Measurements from ENCODE around the gene PCDHB9. TPM values are rescaled to one million over a fixed set of nuclear protein-coding genes. Genes with fewer than 3 reads are reported as not detected.
"Not testable (repeated sequence)": the region's sequence is repeated elsewhere in the genome, so short reads cannot be mapped to it uniquely, and the experiment has no call there.

The PCDHB9 gene
- total RNA-seq, 5 donors from 2014 or later (not counting 1 experiment from before 2014, with no cell fraction given) = 0.09 to 0.26 (median 0.23) TPM; not detected in 2

DNA sequence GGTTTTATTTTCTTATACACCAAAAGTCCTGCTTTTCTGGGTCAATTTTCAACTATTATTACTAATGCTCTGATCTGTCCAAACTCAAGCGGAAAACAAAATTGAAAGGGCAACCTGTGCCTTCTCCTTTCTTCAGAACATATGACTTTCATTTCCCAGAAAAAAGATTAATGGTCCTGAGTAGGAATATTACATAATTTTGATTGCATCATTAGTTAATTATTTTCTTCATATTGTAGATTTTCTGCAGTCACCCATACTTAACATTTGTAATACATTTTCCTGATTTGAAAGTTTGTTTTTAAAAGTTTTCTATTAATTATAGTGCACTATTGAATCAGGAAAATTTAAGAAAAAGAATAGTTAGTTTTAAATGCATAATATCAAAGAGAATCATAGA, 11.0 kb upstream of the PCDHB9 start:
- H3K27ac ChIP-seq (ENCODE audit: low read length) = no peak overlapping the region
- no peak overlapping the region for H3K4me3 Mint-ChIP-seq
- CTCF ChIA-PET = no interaction called here
- WGBS (ENCODE audit: insufficient coverage) = no CpG with 5 or more reads among the region's 1 CpG
- H3K27me3 ChIP-seq (replicated peaks in 1 of 2; ENCODE audit: control insufficient read depth in 2 of 2, extremely low read depth in 1 of 2, insufficient read depth in 2 of 2, low read length in 1 of 2) = peaks cover 0 to 27% of the 10 kb centered on the region in 2 experiments
- ATAC-seq (replicated peaks in 1 of 4) (no peak), DNase-seq (no peak)
- H3K4me1 ChIP-seq (ENCODE audit: control insufficient read depth in 1 of 2, extremely low read depth in 1 of 2, insufficient read depth in 2 of 2, low read length in 2 of 2) = no peaks in the 10 kb centered on the region
- H3K9me3 ChIP-seq = no peaks in the 10 kb centered on the region
- peaks cover 2 to 7% (median 5%) of the 10 kb centered on the region in 3 donors for H3K4me1 Mint-ChIP-seq
- no peak overlapping the region for H3K27ac Mint-ChIP-seq
- H3K27me3 Mint-ChIP-seq = peaks cover 26 to 32% of the 10 kb centered on the region in 2 donors
- POLR2A ChIA-PET = no interaction called here
- H3K36me3 ChIP-seq (ENCODE audit: control insufficient read depth in 2 of 2, extremely low read depth in 1 of 2, insufficient read depth in 1 of 2, low read length in 1 of 2) = no peaks in the 10 kb centered on the region
- no peak overlapping the region for H3K4me3 ChIP-seq (ENCODE audit: control insufficient read depth in 1 of 2, extremely low read depth in 1 of 2, low read length in 1 of 2)
- H3K36me3 Mint-ChIP-seq = no peaks in the 10 kb centered on the region
- peaks cover 0 to 13% (median 8%) of the 10 kb centered on the region in 3 donors for H3K9me3 Mint-ChIP-seq

DNA sequence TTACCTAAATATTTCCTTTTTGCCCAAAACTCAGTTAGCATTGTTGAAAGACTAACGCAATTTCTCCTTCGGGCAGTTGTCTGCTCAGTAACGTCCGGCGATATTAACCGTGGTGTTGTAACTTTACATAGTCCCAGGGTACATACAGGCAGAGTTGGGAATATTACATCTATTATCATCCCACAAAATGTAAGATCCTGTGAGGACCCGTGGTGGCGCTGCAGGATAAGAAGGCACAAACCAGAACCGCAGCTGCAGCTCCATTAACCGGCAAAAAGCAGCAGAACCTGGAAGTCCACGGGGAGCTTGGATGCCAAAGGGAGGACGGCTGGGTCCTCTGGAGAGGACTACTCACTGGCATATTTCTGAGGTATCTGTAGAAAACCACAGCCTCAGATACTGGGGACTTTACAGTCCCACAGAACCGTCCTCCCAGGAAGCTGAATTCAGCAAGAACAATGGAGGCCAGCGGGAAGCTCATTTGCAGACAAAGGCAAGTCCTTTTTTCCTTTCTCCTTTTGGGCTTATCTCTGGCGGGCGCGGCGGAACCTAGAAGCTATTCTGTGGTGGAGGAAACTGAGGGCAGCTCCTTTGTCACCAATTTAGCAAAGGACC, 9.3 kb upstream of the PCDHB9 start, which contains the start of gene PCDHB8:
Gene PCDHB8 (plus strand): TSS at position 214 of the 615 bp plus-strand sequence. CDS start 245 bp downstream, at position 459.
- H3K4me3 Mint-ChIP-seq; H3K4me1 ChIP-seq (ENCODE audit: control insufficient read depth in 1 of 2, extremely low read depth in 1 of 2, insufficient read depth in 2 of 2, low read length in 2 of 2); CTCF ChIA-PET; H3K4me1 Mint-ChIP-seq; H3K36me3 Mint-ChIP-seq; POLR2A ChIA-PET; H3K36me3 ChIP-seq (ENCODE audit: control insufficient read depth in 2 of 2, extremely low read depth in 1 of 2, insufficient read depth in 1 of 2, low read length in 1 of 2); ATAC-seq (replicated peaks in 1 of 4); H3K27ac Mint-ChIP-seq; DNase-seq; H3K27ac ChIP-seq (ENCODE audit: low read length); H3K4me3 ChIP-seq (ENCODE audit: control insufficient read depth in 1 of 2, extremely low read depth in 1 of 2, low read length in 1 of 2); H3K9me3 ChIP-seq: not testable (repeated sequence)
- no CpG with 5 or more reads among the region's 18 CpGs for WGBS (ENCODE audit: insufficient coverage)
- peaks cover 0 to 33% of the 10 kb centered on the region in 2 experiments for H3K27me3 ChIP-seq (replicated peaks in 1 of 2; ENCODE audit: control insufficient read depth in 2 of 2, extremely low read depth in 1 of 2, insufficient read depth in 2 of 2, low read length in 1 of 2)
- Mint-ChIP-seq H3K27me3 (peaks cover 28 to 34% of the 10 kb centered on the region in 2 donors), H3K9me3 (peaks cover 7 to 13% (median 10%) of the 10 kb centered on the region in 3 donors)

DNA sequence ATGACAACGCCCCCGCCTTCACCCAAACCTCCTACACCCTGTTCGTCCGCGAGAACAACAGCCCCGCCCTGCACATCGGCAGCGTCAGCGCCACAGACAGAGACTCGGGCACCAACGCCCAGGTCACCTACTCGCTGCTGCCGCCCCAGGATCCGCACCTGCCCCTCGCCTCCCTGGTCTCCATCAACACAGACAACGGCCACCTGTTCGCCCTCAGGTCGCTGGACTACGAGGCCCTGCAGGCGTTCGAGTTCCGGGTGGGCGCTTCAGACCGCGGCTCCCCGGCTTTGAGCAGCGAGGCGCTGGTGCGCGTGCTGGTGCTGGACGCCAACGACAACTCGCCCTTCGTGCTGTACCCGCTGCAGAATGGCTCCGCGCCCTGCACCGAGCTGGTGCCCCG, 7.6 kb upstream of the PCDHB9 start:
- POLR2A ChIA-PET; ATAC-seq (replicated peaks in 1 of 4): not testable (repeated sequence)

DNA sequence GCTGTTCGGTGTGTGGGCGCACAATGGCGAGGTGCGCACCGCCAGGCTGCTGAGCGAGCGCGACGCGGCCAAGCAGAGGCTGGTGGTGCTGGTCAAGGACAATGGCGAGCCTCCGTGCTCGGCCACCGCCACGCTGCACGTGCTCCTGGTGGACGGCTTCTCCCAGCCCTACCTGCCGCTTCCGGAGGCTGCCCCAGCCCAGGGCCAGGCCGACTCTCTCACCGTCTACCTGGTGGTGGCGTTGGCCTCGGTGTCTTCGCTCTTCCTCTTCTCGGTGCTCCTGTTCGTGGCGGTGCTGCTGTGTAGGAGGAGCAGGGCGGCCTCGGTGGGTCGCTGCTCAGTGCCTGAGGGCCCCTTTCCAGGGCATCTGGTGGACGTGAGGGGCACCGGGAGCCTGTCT, 7.1 kb upstream of the PCDHB9 start:
- H3K36me3 Mint-ChIP-seq; H3K27ac ChIP-seq (ENCODE audit: low read length); H3K4me3 ChIP-seq (ENCODE audit: control insufficient read depth in 1 of 2, extremely low read depth in 1 of 2, low read length in 1 of 2); H3K36me3 ChIP-seq (ENCODE audit: control insufficient read depth in 2 of 2, extremely low read depth in 1 of 2, insufficient read depth in 1 of 2, low read length in 1 of 2); CTCF ChIA-PET; H3K4me1 Mint-ChIP-seq; H3K9me3 ChIP-seq; DNase-seq; H3K4me3 Mint-ChIP-seq; POLR2A ChIA-PET; ATAC-seq (replicated peaks in 1 of 4); H3K4me1 ChIP-seq (ENCODE audit: control insufficient read depth in 1 of 2, extremely low read depth in 1 of 2, insufficient read depth in 2 of 2, low read length in 2 of 2): not testable (repeated sequence)
- Mint-ChIP-seq H3K27ac (peak overlapping the region in 1 of 2 donors; percentile 52), H3K9me3 (peaks cover 5 to 12% (median 8%) of the 10 kb centered on the region in 3 donors), H3K27me3 (peaks cover 27 to 35% of the 10 kb centered on the region in 2 donors)
- 44% methylated on average over 15 of the region's 32 CpGs for WGBS (ENCODE audit: insufficient coverage)
- peaks cover 2 to 24% of the 10 kb centered on the region in 2 experiments for H3K27me3 ChIP-seq (replicated peaks in 1 of 2; ENCODE audit: control insufficient read depth in 2 of 2, extremely low read depth in 1 of 2, insufficient read depth in 2 of 2, low read length in 1 of 2)

More for the DNA sequence above, 7.6 kb upstream of the PCDHB9 start:
- DNase-seq; CTCF ChIA-PET; H3K36me3 Mint-ChIP-seq; H3K4me1 ChIP-seq (ENCODE audit: control insufficient read depth in 1 of 2, extremely low read depth in 1 of 2, insufficient read depth in 2 of 2, low read length in 2 of 2); H3K36me3 ChIP-seq (ENCODE audit: control insufficient read depth in 2 of 2, extremely low read depth in 1 of 2, insufficient read depth in 1 of 2, low read length in 1 of 2); H3K27ac Mint-ChIP-seq; H3K4me3 ChIP-seq (ENCODE audit: control insufficient read depth in 1 of 2, extremely low read depth in 1 of 2, low read length in 1 of 2); H3K9me3 ChIP-seq; H3K27ac ChIP-seq (ENCODE audit: low read length); H3K4me1 Mint-ChIP-seq; H3K4me3 Mint-ChIP-seq: not testable (repeated sequence)
- 53% methylated on average over 9 of the region's 39 CpGs for WGBS (ENCODE audit: insufficient coverage)
- peaks cover 2 to 24% of the 10 kb centered on the region in 2 experiments for H3K27me3 ChIP-seq (replicated peaks in 1 of 2; ENCODE audit: control insufficient read depth in 2 of 2, extremely low read depth in 1 of 2, insufficient read depth in 2 of 2, low read length in 1 of 2)
- peaks cover 7 to 12% (median 7%) of the 10 kb centered on the region in 3 donors for H3K9me3 Mint-ChIP-seq
- peaks cover 22 to 32% of the 10 kb centered on the region in 2 donors for H3K27me3 Mint-ChIP-seq

GRCh38 chr5:141180313-141180712, 6.6 kb upstream of the PCDHB9 start:
- Mint-ChIP-seq H3K27me3 (peaks cover 31 to 37% of the 10 kb centered on the region in 2 donors), H3K9me3 (peaks cover 2 to 12% (median 12%) of the 10 kb centered on the region in 3 donors), H3K4me3 (no peak overlapping the region), H3K4me1 (peaks cover 0 to 2% (median 0%) of the 10 kb centered on the region in 3 donors), H3K27ac (peak overlapping the region in 1 of 2 donors; percentile 52), H3K36me3 (peaks cover 4% of the 10 kb centered on the region)
- peaks cover 2 to 23% of the 10 kb centered on the region in 2 experiments for H3K27me3 ChIP-seq (replicated peaks in 1 of 2; ENCODE audit: control insufficient read depth in 2 of 2, extremely low read depth in 1 of 2, insufficient read depth in 2 of 2, low read length in 1 of 2)
- WGBS (ENCODE audit: insufficient coverage) = 71% methylated on average over 1 of the region's 1 CpG
- no peak overlapping the region for H3K27ac ChIP-seq (ENCODE audit: low read length)
- H3K4me1 ChIP-seq (ENCODE audit: control insufficient read depth in 1 of 2, extremely low read depth in 1 of 2, insufficient read depth in 2 of 2, low read length in 2 of 2) = no peaks in the 10 kb centered on the region
- no peaks in the 10 kb centered on the region for H3K9me3 ChIP-seq
- DNase-seq = no peak
- no peak for ATAC-seq (replicated peaks in 1 of 4)
- POLR2A ChIA-PET = no interaction called here
- no peak overlapping the region for H3K4me3 ChIP-seq (ENCODE audit: control insufficient read depth in 1 of 2, extremely low read depth in 1 of 2, low read length in 1 of 2)
- no peaks in the 10 kb centered on the region for H3K36me3 ChIP-seq (ENCODE audit: control insufficient read depth in 2 of 2, extremely low read depth in 1 of 2, insufficient read depth in 1 of 2, low read length in 1 of 2)
- CTCF ChIA-PET = no interaction called here

- Histone ChIP-seq H3K9me3 (no peaks in the 10 kb centered on the region), H3K27me3 (replicated peaks in 1 of 2; ENCODE audit: control insufficient read depth in 2 of 2, extremely low read depth in 1 of 2, insufficient read depth in 2 of 2, low read length in 1 of 2) (peaks cover 5 to 23% of the 10 kb centered on the region in 2 experiments), H3K4me3 (ENCODE audit: control insufficient read depth in 1 of 2, extremely low read depth in 1 of 2, low read length in 1 of 2) (no peak within 1 kb of the TSS), H3K4me1 (ENCODE audit: control insufficient read depth in 1 of 2, extremely low read depth in 1 of 2, insufficient read depth in 2 of 2, low read length in 2 of 2) (no peaks in the 10 kb centered on the region), H3K27ac (ENCODE audit: low read length) (no peak within 1 kb of the TSS), H3K36me3 (ENCODE audit: control insufficient read depth in 2 of 2, extremely low read depth in 1 of 2, insufficient read depth in 1 of 2, low read length in 1 of 2) (no peaks in the 10 kb centered on the region)
- Mint-ChIP-seq H3K36me3 (peaks cover 4% of the 10 kb centered on the region), H3K4me1 (peaks cover 4 to 11% (median 7%) of the 10 kb centered on the region in 3 donors), H3K27ac (peak within 1 kb of the TSS in 1 of 2 donors; percentile 4), H3K27me3 (peaks cover 45 to 50% of the 10 kb centered on the region in 2 donors), H3K9me3 (peaks cover 6 to 15% (median 12%) of the 10 kb centered on the region in 3 donors), H3K4me3 (no peak within 1 kb of the TSS)
- DNase-seq (peak in 1 of 35 experiments; percentile 7), ATAC-seq (replicated peaks in 1 of 4) (no peak)
- POLR2A ChIA-PET = no interaction called here
- WGBS (ENCODE audit: insufficient coverage) = 14% methylated on average over 10 of the region's 13 CpGs
- CTCF ChIA-PET = interaction anchor here in 1 of 2 donors (0.8 kb wide), 1 partner anchor 382 kb away, joined by 3 read pairs; no protein-coding TSS in a partner anchor
These were observed 4.7 kb upstream of the PCDHB9 start, which contains the start of gene PCDHB16 for GRCh38 chr5:141182248-141182647. Gene PCDHB16, plus strand, starts transcription at chr5:141182387. Its CDS starts 173 bp downstream, at chr5:141182560.

Data from T-cell (primary cell).